ENCODE data around the gene RARS1.
"Not testable (repeated sequence)": the region's sequence is repeated elsewhere in the genome, so short reads cannot be mapped to it uniquely, and the experiment has no call there.

The RARS1 gene

DNA sequence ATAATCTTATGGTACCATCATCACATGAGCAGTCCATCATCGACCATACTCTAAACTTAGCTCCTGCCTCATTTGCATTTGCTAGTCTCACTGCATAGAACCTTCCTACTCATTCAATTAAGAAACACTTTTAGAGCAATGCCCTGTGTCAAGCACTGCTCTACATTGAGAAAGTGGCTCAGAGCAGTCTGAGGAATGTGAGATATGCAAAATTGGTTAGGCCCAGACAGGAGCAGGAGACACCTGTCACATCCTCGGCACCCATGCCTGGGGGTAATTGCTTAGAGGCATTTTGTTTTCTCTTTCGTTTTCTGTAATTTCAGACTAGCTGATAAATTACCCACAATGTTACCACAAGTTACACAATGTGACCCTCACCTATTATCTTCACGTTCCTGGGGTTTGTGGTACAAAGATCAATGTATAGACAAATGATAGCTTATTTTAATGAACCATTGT, 4.9 kb upstream of the RARS1 start:
- DNase-seq (ENCODE audit: low read depth in 2 of 2) = no peak

DNA sequence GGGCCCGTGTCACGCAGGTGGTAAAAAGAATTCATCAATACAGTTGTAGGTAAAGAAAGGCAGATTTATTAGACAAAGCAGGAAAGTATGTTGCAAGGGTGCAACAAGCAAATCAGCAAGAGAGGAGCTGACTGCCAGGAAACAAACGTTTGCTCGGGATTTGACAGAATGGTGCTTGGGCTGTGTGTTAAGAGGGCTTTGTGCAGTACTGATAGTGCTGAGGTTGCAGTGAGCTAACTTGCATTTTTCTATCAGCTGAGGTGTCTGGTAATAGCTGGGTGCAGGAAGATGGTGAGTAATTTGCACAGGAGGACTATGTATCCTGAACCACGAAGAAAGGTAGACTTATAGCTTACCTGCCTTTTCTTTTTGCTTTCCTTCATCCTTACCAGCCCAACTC, 3.9 kb upstream of the RARS1 start:
- DNase-seq (ENCODE audit: low read depth in 2 of 2) = no peak

DNA sequence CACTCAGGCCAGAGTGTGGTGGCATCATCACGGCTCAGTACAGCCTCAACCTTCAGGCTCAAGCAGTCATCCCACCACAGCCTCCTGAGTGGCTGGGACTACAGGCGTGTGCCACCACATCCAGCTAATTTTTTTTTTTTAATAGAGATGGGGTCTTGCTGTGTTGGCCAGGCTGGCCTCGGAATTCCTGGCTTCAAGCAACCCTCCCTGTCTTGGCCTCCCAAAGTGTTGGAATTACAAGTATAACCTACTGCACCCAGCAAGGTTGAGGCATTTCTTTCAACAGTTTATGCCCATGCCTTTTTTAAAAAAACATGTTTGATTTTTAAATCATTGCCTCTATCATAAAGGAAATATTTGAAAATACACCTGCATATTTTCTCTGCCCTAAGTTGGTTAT, 2.8 kb downstream of the RARS1 start:
- DNase-seq (ENCODE audit: low read depth in 2 of 2) = no peak

DNA sequence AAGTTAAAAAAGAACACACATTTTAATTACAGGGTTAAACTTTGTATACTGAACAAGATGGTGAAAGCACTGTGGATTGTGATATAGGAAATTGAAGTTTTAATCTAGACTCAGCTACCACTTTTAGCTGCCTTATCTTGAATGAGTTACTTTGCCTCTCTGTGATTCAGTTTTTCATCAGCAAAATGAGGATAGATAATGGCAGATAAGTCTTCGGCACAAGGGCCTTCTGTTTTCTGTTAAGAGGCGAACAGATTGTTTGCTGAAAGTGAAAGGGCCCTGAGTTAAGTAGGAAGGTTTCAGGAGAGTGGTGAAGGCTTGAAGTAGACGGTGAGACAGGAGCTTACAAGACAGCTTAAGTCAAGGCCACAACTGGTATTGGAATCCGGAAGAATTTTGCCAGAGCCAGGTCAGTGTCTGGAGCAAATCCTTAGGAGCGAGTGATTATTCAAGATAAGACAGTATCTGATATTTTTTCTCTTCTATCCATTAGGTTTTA, 7.8 kb downstream of the RARS1 start:
- DNase-seq (ENCODE audit: low read depth in 2 of 2) = no peak

DNA sequence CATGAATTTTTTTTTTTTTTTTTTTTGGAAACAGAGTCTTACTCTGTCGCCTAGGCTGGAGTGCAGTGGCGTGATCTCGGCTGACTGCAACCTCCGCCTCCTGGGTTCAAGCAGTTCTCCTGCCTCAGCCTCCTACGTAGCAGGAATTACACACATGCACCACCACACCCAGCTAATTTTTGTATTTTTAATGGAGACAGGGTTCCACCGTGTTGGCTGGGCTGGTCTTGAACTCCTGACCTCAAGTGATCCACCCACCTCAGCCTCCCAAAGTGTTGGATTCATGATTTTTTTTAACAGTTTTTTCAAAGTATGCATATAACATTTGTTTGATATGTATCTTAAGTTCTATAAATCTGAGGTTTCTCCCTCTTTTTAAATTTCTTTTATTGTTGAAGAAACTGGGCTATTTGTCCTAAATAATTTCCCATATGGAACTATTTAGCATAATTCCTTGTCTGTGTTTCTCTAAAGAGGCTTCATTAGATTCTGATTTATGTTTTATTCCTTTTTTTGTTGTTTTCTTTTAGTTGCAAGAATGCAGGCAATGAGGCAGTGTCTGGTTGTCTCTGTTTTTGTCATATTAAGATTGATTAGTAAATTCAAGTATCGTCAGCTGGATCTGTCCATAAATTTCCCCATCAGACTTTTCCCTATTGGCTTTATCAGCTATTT, 16.4 kb downstream of the RARS1 start:
- DNase-seq (ENCODE audit: low read depth in 2 of 2) = no peak

DNA sequence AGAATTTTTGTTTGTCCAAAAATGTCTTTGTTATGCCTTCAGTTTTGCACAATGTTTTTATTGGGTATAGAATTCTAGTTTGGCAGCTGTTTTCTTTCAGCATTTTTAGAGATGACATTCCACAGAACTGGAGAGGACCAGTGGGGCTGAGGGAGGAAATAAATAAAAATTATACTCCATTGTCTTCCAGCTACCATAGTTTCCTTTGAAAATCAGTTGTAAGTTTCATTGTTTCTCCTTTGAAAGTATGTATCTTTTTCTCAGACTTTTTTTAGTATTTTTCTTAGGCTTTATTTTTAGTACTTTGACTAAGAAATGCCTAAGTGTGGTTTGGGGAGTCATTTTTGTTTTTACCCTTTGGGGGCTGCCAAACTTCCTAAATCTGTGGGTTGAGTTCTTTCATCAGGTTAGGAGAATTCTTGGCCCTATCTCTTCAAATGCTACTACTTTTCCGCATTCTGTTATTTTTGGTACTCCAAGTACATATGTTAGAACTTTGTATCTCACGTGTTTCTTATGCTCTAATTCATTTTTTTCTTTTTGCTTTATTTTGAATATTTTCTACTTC, 27.7 kb downstream of the RARS1 start:
- no peak for DNase-seq (ENCODE audit: low read depth in 2 of 2)

DNA sequence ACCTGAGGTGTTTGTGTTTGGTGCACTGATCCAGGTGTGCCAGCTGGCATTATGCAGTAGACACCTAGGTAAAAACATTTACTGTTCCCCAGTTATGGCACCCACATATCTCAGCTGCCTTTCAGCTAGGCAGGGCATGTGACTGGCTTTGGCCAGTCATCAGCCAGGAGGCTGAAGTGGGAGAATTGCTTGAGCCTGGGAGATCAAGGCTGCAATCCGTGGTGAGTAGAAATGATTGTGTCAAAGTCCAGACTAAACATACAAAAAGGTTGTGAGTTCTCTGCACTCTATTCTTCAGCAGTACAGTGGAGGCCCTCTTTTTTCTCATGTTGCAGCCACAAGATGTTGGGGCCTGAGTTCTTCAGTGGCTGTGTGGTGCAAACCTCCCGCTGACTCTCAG, 39.6 kb downstream of the RARS1 start:
- DNase-seq (ENCODE audit: low read depth in 2 of 2) = no peak

DNA sequence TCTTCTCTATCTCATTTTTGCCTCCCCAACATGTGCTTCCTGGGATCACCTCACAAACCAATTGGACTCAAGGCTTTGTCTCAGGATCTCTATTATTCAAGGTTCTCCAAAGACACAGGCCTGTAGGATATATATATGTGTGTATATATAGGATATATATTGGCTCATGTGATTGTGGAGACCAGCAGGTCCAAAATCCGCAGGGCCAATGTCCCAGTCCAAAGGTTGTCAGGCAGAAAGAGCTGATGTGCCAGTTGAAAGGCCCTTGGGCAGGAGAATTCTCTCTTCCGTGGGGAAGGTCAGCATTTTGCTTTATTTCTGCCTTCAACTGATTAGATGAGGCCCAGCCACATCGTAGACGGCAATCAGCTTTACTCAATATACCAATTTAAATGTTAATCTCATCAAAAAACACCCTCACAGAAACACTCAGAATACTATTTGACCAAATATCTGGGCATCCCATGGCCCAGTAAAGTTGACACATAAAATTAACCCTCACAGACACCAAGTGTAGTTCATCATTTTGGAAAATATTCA, 41.6 kb downstream of the RARS1 start:
- no peak for DNase-seq (ENCODE audit: low read depth in 2 of 2)

DNA sequence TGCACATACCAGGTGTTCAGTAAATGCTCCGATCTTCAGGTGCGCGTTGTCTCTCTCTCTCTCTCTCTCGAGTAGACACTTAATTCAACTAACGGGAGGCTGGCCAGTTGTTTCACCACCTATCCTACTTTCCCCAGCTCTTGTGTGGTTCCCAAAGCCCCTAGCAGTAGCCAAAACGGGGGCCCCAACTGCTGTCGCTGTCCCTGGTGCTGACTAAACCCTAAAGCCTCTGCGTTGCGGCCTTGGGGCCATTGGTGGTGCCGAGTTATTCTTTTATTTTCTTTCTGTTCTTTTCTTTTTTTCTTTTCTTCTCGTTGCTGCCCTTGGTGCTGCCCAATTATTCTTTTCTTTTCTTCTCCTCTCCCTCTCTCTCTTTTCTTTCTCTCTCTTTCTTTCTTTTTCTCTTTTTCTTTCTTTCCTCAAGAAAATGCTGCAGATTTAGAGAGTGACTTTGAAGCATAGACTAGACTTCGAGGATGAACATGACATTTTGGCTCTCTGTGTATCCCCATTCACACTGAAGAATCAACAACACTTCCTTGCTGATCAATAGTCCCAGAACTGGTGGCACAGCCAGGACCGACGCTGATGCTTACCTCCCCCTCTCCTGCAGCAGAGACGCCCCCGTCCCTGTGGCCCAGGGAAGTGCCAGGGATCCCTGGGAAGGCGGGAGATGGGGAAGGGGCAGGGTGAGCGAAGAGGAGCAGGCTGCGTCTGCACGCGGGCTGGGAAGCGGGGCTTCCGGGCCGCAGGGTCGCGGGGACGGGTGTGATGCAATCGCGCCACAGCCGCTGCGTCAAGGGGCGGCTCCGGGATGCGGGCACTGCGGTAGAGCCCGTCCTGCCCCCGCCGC, 42.5 kb downstream of the RARS1 start, which contains the start of gene FBLL1:
FBLL1 (plus strand) TSS at position 785 of the 853 bp plus-strand sequence. CDS start 200 bp downstream, outside the sequence.
- no peak for DNase-seq (ENCODE audit: low read depth in 2 of 2)

DNA sequence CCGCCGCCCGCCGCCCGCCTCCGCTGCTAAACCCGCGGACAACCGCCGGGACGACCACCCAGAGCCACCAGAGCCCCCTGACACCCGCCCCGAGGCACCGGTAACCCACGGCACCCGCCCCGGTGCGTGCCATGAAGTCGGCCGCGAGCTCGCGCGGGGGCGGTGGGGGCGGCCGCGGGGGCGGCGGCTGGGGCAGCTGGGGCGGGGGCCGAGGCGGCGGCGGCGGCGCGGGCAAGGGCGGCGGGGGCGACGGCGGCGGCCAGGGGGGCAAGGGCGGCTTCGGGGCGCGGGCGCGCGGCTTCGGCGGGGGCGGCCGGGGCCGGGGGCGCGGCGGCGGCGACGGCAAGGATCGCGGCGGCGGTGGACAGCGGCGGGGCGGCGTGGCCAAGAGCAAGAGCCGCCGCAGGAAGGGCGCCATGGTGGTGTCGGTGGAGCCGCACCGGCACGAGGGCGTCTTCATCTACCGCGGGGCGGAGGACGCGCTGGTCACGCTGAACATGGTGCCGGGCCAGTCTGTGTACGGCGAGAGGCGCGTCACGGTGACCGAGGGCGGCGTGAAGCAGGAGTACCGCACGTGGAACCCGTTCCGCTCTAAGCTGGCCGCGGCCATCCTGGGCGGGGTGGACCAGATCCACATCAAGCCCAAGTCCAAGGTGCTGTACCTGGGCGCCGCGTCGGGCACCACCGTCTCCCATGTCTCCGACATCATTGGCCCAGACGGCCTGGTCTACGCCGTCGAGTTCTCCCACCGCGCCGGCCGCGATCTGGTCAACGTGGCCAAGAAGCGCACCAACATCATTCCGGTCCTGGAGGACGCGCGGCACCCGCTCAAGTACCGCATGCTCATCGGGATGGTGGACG, 43.3 kb downstream of the RARS1 start:
- no peak for DNase-seq (ENCODE audit: low read depth in 2 of 2)

DNA sequence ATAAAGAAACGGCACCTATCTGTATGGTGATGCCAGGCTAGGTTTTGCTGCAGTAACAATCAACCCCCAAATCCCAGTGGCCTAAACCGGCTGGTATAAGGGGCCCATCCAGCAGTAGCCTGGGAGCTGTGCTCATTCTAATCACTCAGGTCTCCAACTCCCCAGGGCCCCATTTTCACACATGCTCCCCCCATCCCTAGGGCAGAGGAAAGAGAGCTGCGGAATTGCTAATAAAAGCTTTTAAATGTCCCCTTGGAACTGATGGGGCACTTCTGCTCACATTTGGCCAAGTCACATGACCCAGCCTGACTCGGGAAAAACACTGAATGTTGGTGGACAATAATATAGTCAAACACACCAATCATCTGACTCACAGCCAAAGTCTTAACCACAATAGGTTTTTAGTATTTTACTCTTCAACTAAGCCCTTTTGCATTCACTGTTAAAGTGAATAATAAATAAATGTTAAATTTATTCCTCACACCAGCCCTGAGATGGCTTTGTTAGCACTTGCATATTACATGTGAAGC, 44.4 kb downstream of the RARS1 start:
- DNase-seq (ENCODE audit: low read depth in 2 of 2) = no peak

DNA sequence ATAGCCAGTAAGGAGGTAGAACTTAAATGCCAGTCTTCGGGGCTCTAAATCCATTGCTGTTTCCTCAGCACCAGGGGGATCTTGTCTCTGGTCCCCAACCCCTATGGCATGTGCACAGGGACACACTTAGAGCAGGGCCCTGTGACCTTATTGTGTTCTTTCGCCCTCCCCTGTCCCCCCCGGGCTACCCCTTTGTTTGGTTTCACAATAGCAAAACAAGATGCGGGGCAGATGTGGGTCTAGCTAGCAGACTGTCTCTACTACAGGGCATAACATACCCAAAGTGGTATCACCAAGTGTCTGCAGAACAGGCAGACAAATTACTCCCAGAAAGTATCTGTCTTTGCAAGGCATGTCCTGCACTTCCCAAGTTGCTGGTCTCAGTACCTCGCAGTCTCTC, 44.9 kb downstream of the RARS1 start:
- DNase-seq (ENCODE audit: low read depth in 2 of 2) = no peak

DNA sequence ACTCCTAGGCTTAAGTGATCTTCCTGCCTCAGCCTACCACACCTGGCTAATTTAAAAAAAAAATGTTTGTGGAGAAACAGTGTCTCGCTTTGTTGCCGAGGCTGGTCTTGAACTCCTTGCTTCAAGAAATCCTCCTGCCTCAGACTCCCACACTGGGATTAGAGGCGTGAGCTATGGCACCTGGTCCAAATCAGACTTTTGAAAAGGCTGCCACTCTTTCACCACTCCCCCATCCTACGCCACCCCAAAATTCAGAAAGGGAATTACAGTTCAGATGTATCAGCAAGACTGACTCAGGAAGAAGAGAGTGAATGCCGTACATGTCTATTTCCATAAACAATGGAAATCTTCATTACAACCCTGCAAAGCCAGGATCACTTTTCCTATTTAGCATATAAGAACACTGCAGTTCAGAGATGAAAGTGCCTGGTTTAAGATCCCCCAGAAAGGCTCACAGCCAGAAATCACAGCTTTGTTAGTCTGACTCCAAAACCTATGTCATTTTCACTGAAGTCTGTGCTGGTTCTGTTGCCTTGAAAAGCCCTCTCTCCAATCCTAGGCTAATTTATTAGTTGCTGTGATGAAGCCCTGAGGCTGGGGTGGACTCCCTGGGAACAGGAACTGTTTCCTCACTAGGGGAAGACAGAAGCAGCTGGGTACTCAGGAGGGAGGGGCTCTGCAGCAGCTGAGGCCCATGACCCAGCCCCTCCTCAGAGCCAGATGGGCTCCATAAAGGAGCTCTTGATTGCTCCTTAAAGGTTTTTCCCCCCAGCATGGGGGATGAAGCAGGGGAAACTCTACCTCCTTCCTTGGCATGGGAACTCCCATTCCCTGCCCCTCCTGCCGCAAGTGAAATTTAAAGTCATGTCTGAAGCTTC, 46.0 kb downstream of the RARS1 start:
- no peak for DNase-seq (ENCODE audit: low read depth in 2 of 2)

DNA sequence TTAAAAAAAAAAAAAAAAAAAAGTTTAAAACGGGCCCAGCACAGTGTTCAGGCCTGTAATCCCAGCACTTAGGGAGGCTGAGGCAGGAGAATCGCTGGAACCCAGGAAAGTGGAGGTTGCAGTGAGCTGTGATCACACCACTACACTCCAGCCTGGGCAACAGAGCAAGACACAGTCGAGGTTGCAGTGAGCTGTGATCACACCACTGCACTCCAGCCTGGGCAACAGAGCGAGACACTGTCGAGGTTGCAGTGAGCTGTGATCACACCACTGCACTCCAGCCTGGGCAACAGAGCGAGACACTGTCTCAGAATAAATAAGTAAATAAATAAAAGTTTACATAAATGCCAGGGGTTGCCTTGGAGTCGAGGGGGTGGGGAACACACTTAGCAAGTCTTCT, 48.1 kb downstream of the RARS1 start:
- DNase-seq (ENCODE audit: low read depth in 2 of 2) = not testable (repeated sequence)

DNA sequence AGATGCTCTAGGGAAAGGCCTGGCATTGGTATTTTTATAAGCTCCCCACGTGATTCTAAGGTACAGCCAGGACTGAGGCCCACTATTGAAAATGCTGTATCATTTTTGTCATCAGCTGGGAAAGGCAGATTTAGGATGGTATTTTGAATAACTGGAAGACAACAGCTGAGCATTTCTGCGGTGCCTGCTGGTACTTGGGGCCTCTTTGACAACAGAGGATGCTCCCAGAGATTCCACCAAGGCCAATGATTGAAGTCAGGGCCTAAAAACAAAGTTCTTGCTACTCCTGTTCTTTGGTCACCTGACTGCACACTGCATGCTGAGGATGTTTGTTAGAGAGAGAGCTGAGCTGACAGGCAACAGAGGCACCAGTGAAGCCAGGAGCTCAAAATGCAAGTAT, 50.9 kb downstream of the RARS1 start:
- no peak for DNase-seq (ENCODE audit: low read depth in 2 of 2)

DNA sequence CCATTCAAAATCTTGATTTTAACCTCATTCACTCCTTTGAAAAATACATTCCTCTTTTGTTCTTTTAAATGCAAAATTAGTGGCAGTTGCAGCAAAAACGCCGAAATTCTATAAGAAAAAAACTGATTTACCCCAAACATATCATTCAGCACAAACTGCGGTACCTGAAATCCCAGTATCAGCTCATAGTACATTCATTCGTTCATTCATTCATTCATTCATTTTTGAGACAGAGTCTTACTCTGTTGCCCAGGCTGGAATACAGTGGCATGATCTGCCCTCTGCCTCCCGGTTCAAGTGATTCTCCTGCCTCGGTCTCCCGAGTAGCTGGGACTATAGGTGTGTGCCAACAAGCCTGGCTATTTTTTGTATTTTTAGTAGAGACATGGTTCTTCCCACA, 63.3 kb downstream of the RARS1 start:
- no peak for DNase-seq (ENCODE audit: low read depth in 2 of 2)

DNA sequence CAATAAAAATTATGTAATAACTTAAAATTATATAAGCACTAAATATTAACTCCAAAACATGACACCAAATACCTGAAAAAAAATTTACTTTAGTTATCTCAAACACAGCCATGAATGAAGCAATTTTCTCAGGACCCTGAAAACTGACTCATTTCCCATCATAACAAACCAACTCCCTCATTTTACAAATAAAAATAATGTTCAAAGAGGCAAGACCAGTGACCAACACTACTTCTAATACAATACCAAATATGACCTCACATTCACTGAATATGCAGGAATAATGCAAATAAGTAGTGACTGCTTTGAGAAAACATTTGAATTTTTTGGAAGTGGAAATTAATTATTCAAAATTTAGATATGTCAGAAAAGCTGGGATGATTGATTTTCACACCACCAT, 64.4 kb downstream of the RARS1 start:
- DNase-seq (ENCODE audit: low read depth in 2 of 2) = no peak

DNA sequence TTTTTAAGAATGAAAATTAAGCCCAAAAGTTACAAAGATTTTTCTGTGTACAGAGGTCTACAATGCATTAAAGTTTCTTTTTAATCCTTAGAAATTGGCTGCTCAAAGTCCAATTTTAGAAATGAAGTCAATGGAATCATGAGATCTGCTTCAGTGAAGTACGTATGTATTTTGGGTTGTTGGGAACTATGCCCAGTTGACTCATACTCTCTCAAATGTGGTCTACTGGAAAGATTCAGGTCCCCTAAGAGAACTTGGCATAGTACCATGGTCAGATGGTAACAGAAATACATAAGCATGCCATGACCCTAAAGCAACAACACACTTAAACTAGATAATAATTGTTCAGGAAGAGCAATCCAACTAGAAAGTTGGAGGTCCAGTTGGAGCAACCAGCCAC, 65.9 kb downstream of the RARS1 start:
- no peak for DNase-seq (ENCODE audit: low read depth in 2 of 2)

DNA sequence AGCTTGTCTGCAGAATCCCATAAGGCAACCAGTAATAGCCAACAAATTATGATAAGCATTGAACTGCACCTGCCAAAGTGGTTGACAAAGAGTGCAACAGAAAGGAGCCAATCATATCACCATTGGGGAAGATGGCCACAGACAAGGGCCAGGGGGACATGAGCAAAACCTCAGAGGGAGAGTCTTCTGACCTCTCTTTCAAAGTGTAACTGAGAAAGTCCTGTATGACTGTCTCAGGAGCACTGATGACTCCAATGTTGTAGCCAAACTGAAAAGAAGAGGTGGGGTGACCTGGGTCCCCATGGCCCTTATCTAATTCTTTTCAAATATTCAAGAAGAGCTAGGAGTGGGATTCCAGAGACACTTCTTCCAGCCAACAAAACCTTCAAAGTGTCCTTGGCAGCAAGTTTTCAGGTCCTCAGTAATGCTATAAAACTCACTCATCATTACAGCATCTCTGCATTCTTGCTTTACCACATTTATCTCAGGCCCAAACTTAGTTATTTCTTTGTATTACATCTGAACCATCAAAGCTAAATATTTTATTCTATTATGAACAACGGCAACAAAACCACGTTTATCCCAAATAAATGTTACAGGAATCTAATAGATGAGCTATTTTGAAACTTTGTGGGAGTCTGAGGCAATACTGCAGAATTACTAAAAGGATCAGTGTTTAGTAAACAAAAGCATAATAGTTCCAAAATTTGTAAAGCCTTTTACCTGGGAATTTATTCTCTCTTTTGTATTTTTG, 67.3 kb downstream of the RARS1 start:
- no peak for DNase-seq (ENCODE audit: low read depth in 2 of 2)

All from stimulated activated CD4-positive, alpha-beta T cell treated with anti-CD3 and anti-CD28 coated beads, Interleukin-4, amount 100 ng/mL, for 48 hours (primary cell).